D341Med (cell line): ENCODE measurements around the gene TMEM140.
A peak's percentile ranks its signal among the peaks of the same experiment; 100 is the strongest.
"Not testable (repeated sequence)": the region's sequence is repeated elsewhere in the genome, so short reads cannot be mapped to it uniquely, and the experiment has no call there.

Experiments
- DNase-seq: peaks from one replicate; pipeline ENCODE4 v3.0.0; 2012; ENCODE audit warnings: low spot score

Gene TMEM140

GRCh38 chr7:135147899-135148721 lies at the start of gene TMEM140:
Gene TMEM140, plus strand, starts transcription at chr7:135148072. Its CDS starts 16,370 bp downstream, at chr7:135164442.
- DNase-seq = no peak

- DNase-seq = no peak
These were observed 49.5 kb upstream of the TMEM140 start for GRCh38 chr7:135098391-135098790.

- DNase-seq = no peak
These were observed 47.0 kb upstream of the TMEM140 start for GRCh38 chr7:135100856-135101255.

- no peak for DNase-seq
These were observed 45.5 kb upstream of the TMEM140 start for GRCh38 chr7:135102372-135102771.

GRCh38 chr7:135109562-135109961 lies 38.3 kb upstream of the TMEM140 start:
- DNase-seq = no peak

- DNase-seq = no peak
These were observed 37.9 kb upstream of the TMEM140 start for GRCh38 chr7:135109976-135110375.

GRCh38 chr7:135111379-135111778 lies 36.5 kb upstream of the TMEM140 start:
- no peak for DNase-seq

GRCh38 chr7:135114622-135115021 lies 33.2 kb upstream of the TMEM140 start:
- no peak for DNase-seq

GRCh38 chr7:135117096-135117495 lies 30.8 kb upstream of the TMEM140 start:
- no peak for DNase-seq

GRCh38 chr7:135121868-135122267 lies 26.0 kb upstream of the TMEM140 start:
- DNase-seq = peak; percentile 61

- not testable (repeated sequence) for DNase-seq
These were observed 23.2 kb upstream of the TMEM140 start for GRCh38 chr7:135124631-135125030.

GRCh38 chr7:135128931-135129330 lies 18.9 kb upstream of the TMEM140 start:
- DNase-seq = no peak

- DNase-seq = no peak
These were observed 18.3 kb upstream of the TMEM140 start for GRCh38 chr7:135129579-135129978.

- no peak for DNase-seq
These were observed 3.8 kb upstream of the TMEM140 start for GRCh38 chr7:135143885-135144668.

GRCh38 chr7:135147341-135147898 lies 452 bp upstream of the TMEM140 start:
- no peak for DNase-seq

GRCh38 chr7:135150072-135150782 lies 2.4 kb downstream of the TMEM140 start:
- DNase-seq = no peak

GRCh38 chr7:135151132-135151531 lies 3.3 kb downstream of the TMEM140 start:
- no peak for DNase-seq

- no peak for DNase-seq
These were observed 3.7 kb downstream of the TMEM140 start for GRCh38 chr7:135151533-135151932.

- no peak for DNase-seq
These were observed 4.6 kb downstream of the TMEM140 start for GRCh38 chr7:135152442-135152841.

- DNase-seq = no peak
These were observed 6.9 kb downstream of the TMEM140 start for GRCh38 chr7:135154734-135155133.

- DNase-seq = no peak
These were observed 8.4 kb downstream of the TMEM140 start for GRCh38 chr7:135156290-135156689.

GRCh38 chr7:135158141-135158655 lies 10.3 kb downstream of the TMEM140 start:
- DNase-seq = no peak
